ENCODE data around the gene CST9L. TPM values are rescaled to one million over a fixed set of nuclear protein-coding genes. Genes with fewer than 3 reads are reported as not detected.

The CST9L gene
- total RNA-seq, 1 experiment from 2014 or later, result not detected

DNA sequence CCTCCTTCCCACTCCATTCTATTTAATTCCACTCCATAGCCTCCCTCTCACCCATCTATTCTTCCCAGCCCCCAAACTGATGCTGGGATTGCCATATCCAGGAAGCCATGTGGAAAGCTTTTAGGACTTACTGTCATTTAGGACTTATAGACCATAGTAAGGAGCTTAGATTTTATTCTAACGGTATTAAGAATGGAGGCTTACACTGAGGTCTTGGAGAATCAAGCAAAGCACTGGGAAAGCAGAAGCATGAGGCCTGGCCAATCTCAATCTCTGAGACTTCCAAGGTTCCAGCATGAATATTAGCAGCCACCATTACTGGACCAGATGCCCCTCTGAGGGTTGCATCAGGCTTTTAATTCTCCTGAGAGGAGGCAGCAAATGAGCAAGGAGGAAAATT, 36.0 kb upstream of the CST9L start:
- Histone ChIP-seq H3K27ac (no peak overlapping the region), H3F3A (ENCODE audit: insufficient read depth, low read depth) (no peaks in the 10 kb centered on the region), H2AFZ (no peak overlapping the region), H3K27me3 (ENCODE audit: insufficient read depth, low read depth) (no peaks in the 10 kb centered on the region; the same call in 1 of the 2 replicates), H3K4me3 (no peak overlapping the region), H3K9me3 (ENCODE audit: insufficient read depth, low read depth) (no peaks in the 10 kb centered on the region), H3K4me2 (no peak overlapping the region), H3K9me2 (ENCODE audit: insufficient read depth) (no peaks in the 10 kb centered on the region), H3K79me2 (ENCODE audit: low read depth) (no peaks in the 10 kb centered on the region), H3K4me1 (replicated peaks; ENCODE audit: insufficient read depth) (no peaks in the 10 kb centered on the region), H4K20me1 (ENCODE audit: insufficient read depth) (no peaks in the 10 kb centered on the region), H3K36me3 (ENCODE audit: low read depth) (no peaks in the 10 kb centered on the region)
- ChIA-PET POLR2A (ENCODE audit: unreplicated experiment) (no interaction called here), CTCF (no interaction called here)
- intact Hi-C loops (cut with micrococcal nuclease; ENCODE audit: unreplicated experiment), result loop anchor here (10.0 kb wide), 1 partner anchor 910 kb away; no protein-coding TSS in a partner anchor
- DNase-seq, result no peak
- TF ChIP-seq, protein P1, sequence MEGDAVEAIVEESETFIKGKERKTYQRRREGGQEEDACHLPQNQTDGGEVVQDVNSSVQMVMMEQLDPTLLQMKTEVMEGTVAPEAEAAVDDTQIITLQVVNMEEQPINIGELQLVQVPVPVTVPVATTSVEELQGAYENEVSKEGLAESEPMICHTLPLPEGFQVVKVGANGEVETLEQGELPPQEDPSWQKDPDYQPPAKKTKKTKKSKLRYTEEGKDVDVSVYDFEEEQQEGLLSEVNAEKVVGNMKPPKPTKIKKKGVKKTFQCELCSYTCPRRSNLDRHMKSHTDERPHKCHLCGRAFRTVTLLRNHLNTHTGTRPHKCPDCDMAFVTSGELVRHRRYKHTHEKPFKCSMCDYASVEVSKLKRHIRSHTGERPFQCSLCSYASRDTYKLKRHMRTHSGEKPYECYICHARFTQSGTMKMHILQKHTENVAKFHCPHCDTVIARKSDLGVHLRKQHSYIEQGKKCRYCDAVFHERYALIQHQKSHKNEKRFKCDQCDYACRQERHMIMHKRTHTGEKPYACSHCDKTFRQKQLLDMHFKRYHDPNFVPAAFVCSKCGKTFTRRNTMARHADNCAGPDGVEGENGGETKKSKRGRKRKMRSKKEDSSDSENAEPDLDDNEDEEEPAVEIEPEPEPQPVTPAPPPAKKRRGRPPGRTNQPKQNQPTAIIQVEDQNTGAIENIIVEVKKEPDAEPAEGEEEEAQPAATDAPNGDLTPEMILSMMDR (conservative IDR thresholded peaks at IDR 0.05), result no peak
- no peak for TF ChIP-seq EZH2 (IDR thresholded peaks at IDR 0.05; ENCODE audit: low read depth)
- no TSS peak for BruUV-seq (replicated peaks)

DNA sequence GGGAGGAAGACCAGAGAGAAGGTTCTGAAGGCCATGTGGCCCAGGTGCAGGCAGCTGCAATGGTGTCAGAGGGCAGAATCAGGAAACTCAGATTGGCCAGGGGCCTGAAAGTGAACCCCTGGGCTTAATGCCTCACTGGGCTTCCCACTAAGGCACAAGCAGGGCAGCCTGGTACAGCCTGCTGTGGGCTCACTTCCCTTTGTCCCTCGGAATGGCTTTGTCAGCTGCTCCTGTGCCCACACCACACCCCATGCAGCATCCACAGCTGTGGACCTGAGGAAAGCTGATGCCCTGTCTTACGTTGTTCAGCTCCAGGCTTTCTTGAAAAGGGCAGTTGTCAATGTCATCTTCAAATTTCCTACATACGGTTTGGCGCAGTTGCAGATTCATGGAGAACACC, 35.0 kb upstream of the CST9L start:
- CTCF ChIA-PET, result no interaction called here
- no peaks in the 10 kb centered on the region for H3K9me3 ChIP-seq (ENCODE audit: insufficient read depth, low read depth)

DNA sequence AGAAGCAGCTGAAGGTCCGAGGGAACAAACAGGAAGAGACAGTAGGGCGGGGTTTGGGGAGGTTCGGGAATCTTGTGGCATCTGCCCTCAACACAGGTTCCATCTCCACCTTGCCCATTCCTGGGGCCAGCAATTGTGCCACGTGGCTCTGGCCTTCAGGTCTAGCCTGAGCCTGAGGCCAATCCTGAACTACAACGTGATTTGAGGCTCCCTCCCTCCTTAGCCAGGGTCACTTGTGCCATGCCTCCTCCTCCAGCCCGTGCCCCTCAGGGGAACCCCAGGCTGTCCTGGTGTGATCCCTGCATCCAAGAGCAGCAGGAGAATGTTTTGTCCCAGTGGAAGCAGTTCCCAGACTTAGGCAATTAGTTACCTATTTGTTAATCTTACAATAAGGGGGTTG, 34.4 kb upstream of the CST9L start:
- no TSS peak for BruUV-seq (replicated peaks)
- no peak overlapping the region for H3K27ac ChIP-seq
- CTCF ChIA-PET, result no interaction called here
- no peak overlapping the region for H2AFZ ChIP-seq
- POLR2A ChIA-PET (ENCODE audit: unreplicated experiment), result no interaction called here
- H3K79me2 ChIP-seq (ENCODE audit: low read depth), result no peaks in the 10 kb centered on the region
- TF ChIP-seq, protein P1 (conservative IDR thresholded peaks at IDR 0.05), result no peak
- no peak for TF ChIP-seq EZH2 (IDR thresholded peaks at IDR 0.05; ENCODE audit: low read depth)
- no peaks in the 10 kb centered on the region for H3K4me1 ChIP-seq (replicated peaks; ENCODE audit: insufficient read depth)
- no peak for DNase-seq
- no peaks in the 10 kb centered on the region for H3K9me3 ChIP-seq (ENCODE audit: insufficient read depth, low read depth)
- H3K9me2 ChIP-seq (ENCODE audit: insufficient read depth), result no peaks in the 10 kb centered on the region
- H3K36me3 ChIP-seq (ENCODE audit: low read depth), result no peaks in the 10 kb centered on the region
- no peak overlapping the region for H3K4me3 ChIP-seq
- peaks cover 5% of the 10 kb centered on the region; the same call in 1 of the 2 replicates for H3K27me3 ChIP-seq (ENCODE audit: insufficient read depth, low read depth)
- no peak overlapping the region for H3K4me2 ChIP-seq
- no peaks in the 10 kb centered on the region for H4K20me1 ChIP-seq (ENCODE audit: insufficient read depth)
- H3F3A ChIP-seq (ENCODE audit: insufficient read depth, low read depth), result no peaks in the 10 kb centered on the region
- intact Hi-C loops (cut with micrococcal nuclease; ENCODE audit: unreplicated experiment), result loop anchor here (10.0 kb wide), 1 partner anchor 908 kb away; no protein-coding TSS in a partner anchor

More for the DNA sequence above, 35.0 kb upstream of the CST9L start:
- no TSS peak for BruUV-seq (replicated peaks)
- Histone ChIP-seq H3K27me3 (ENCODE audit: insufficient read depth, low read depth) (peaks cover 5% of the 10 kb centered on the region; the same call in 1 of the 2 replicates), H3K4me3 (no peak overlapping the region), H3K79me2 (ENCODE audit: low read depth) (no peaks in the 10 kb centered on the region), H3F3A (ENCODE audit: insufficient read depth, low read depth) (no peaks in the 10 kb centered on the region), H4K20me1 (ENCODE audit: insufficient read depth) (no peaks in the 10 kb centered on the region), H3K36me3 (ENCODE audit: low read depth) (no peaks in the 10 kb centered on the region), H3K9me2 (ENCODE audit: insufficient read depth) (no peaks in the 10 kb centered on the region), H3K4me1 (replicated peaks; ENCODE audit: insufficient read depth) (no peaks in the 10 kb centered on the region), H3K27ac (no peak overlapping the region), H2AFZ (no peak overlapping the region), H3K4me2 (no peak overlapping the region)
- no peak for DNase-seq
- intact Hi-C loops (cut with micrococcal nuclease; ENCODE audit: unreplicated experiment), result loop anchor here (10.0 kb wide), 1 partner anchor 909 kb away; no protein-coding TSS in a partner anchor
- TF ChIP-seq, protein P1 (conservative IDR thresholded peaks at IDR 0.05), result no peak
- no peak for TF ChIP-seq EZH2 (IDR thresholded peaks at IDR 0.05; ENCODE audit: low read depth)
- POLR2A ChIA-PET (ENCODE audit: unreplicated experiment), result no interaction called here
